Bladder microvascular endothelial cell (primary cell): ENCODE measurements around the gene SLC45A2. TPM values are rescaled to one million over a fixed set of nuclear protein-coding genes. Genes with fewer than 3 reads are reported as not detected.

ENCODE experiments used
- total RNA-seq: library from RNA; depleted of rRNA; stranded (reverse); fragments of >200 nt; gene quantifications from 2 replicates; pipeline ENCODE4 v1.2.3, GENCODE V29; 2014

SLC45A2 gene, protein sequence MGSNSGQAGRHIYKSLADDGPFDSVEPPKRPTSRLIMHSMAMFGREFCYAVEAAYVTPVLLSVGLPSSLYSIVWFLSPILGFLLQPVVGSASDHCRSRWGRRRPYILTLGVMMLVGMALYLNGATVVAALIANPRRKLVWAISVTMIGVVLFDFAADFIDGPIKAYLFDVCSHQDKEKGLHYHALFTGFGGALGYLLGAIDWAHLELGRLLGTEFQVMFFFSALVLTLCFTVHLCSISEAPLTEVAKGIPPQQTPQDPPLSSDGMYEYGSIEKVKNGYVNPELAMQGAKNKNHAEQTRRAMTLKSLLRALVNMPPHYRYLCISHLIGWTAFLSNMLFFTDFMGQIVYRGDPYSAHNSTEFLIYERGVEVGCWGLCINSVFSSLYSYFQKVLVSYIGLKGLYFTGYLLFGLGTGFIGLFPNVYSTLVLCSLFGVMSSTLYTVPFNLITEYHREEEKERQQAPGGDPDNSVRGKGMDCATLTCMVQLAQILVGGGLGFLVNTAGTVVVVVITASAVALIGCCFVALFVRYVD
- not detected in 2 replicates for total RNA-seq

DNA sequence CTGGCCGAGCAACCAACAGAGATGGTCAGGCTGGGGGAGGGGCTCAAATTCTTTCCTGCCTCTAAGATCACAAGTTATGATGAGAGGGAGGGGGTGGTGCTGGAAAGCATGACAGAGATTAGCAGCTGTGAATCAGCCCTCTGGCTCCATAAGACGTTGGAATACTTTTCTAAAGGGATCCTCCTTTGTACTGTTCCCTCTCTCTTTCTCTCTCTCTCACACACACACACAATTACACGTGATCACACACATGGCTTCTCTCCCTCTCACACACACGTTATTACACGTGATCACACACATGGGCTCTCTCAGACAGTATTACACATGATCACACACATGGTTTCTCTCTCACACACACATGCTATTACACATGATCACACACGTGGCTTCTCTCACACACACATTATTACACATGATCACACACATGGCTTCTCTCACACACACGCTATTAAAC is at the start of gene SLC45A2:
SLC45A2 (minus strand) TSS at position 23 of the 454 bp plus-strand sequence. CDS start 110 bp downstream, outside the sequence.

DNA sequence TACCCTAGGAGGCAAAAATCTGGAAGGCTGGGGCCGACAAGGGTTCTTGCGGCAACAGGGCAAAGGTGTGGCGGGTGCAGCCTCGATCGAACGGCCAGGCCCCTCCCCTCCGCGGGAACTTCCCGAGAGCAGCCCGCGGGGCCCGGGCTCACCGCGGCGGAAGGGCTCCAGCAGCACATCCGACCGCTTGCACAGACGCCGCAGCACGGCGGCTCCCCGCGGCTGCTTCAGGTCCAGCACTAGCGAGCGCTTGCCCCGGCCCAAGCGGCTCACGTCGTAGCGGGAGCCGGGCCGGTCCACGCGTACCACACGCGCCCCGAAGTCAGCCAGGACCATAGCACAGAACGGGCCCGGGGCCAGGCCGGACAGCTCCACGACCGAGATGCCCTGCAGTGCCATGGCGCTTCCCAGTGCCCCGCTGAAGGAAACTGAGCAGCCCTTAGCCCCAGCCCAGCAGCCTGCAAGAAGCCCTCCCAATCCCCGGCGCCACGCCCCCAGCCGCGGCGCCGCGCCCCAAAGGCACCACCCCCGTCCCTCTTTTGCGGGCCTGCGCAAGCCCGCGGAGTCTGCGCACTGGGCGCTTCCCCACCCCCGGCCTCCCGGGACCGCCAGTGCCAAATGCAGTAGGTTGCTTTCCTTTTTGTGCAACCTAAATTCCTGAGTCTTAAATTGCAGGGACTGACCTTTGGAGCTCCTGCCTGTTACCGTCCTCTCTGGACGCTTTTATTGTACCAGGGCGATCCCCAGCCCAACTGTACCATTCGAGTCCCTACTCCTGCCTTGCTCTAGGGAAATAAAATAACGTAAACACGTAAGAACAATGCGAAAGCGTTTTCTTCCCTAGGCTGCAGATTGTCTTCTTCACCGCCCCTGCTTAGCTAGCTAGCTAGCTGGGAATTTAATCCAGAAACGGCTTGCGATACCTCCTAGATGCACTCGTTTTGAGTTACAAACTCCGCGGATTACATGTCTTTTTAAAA is 23.4 kb upstream of the SLC45A2 start, which contains the start of gene AMACR:
AMACR (minus strand) TSS at position 430 of the 980 bp plus-strand sequence; CDS start at position 399, 31 bp downstream.

DNA sequence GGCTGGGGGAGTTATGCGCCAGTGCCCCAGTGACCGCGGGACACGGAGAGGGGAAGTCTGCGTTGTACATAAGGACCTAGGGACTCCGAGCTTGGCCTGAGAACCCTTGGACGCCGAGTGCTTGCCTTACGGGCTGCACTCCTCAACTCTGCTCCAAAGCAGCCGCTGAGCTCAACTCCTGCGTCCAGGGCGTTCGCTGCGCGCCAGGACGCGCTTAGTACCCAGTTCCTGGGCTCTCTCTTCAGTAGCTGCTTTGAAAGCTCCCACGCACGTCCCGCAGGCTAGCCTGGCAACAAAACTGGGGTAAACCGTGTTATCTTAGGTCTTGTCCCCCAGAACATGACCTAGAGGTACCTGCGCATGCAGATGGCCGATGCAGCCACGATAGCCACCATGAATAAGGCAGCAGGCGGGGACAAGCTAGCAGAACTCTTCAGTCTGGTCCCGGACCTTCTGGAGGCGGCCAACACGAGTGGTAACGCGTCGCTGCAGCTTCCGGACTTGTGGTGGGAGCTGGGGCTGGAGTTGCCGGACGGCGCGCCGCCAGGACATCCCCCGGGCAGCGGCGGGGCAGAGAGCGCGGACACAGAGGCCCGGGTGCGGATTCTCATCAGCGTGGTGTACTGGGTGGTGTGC is 48.0 kb downstream of the SLC45A2 start, which contains the start of gene RXFP3:
RXFP3 (plus strand) TSS at position 6 of the 636 bp plus-strand sequence; CDS start at position 361, 355 bp downstream.

Other genes with a start within 250 kb of the SLC45A2 start
- 0.65 and 1.3 TPM in 2 replicates for gene ADAMTS12, start 92.7 kb downstream of the SLC45A2 start, total RNA-seq
- gene RXFP3, start 48.3 kb downstream of the SLC45A2 start, total RNA-seq: not detected in 2 replicates
- 5.3 and 6.3 TPM in 2 replicates for gene AMACR, start 23.4 kb upstream of the SLC45A2 start, total RNA-seq
- 0.65 and 1.4 TPM in 2 replicates for gene C1QTNF3, start 58.5 kb upstream of the SLC45A2 start, total RNA-seq